Tibial nerve (tissue), 4 donors: Measurements from ENCODE around the gene RAB14. TPM values are rescaled to one million over a fixed set of nuclear protein-coding genes. Genes with fewer than 3 reads are reported as not detected.

ENCODE experiments used
- DNase-seq, 2 donors: peaks; one replicate each; pipeline ENCODE4 v3.0.0-alpha.2; 2019; ENCODE audit warnings: low spot score in 2 of 2
- H3K27ac ChIP-seq, 4 donors: fragments of 200-600 bp; sonication (generic) in 3 of 4; one replicate each; pipeline ENCODE4 v1.5.1; 2017 to 2019; ENCODE audit warnings: mild to moderate bottlenecking in 1 of 4
- H3K27me3 ChIP-seq, 2 donors: fragments of 200-600 bp; sonication (generic) in 1 of 2; one replicate each; pipeline versions ENCODE4 v1.5.1 to v1.6.0; 2017 to 2019
- H3K36me3 ChIP-seq, 3 donors: fragments of 200-600 bp; sonication (generic); one replicate each; pipeline ENCODE4 v1.5.1; 2018 to 2019
- H3K4me1 ChIP-seq, 4 donors: fragments of 200-600 bp; sonication (generic) in 3 of 4; one replicate each; pipeline ENCODE4 v1.5.1; 2017 to 2019
- H3K4me3 ChIP-seq, 4 donors: fragments of 200-600 bp; sonication (generic) in 3 of 4; one replicate each; pipeline ENCODE4 v1.5.1; 2017 to 2019; ENCODE audit warnings: mild to moderate bottlenecking in 1 of 4, moderate library complexity in 1 of 4
- H3K9me3 ChIP-seq, 4 donors: fragments of 200-600 bp; sonication (generic) in 3 of 4; one replicate each; pipeline ENCODE4 v1.5.1; 2017 to 2019
- CTCF ChIP-seq, 5 experiments: fragments of 200-600 bp in 3 of 5; fragments of 450-650 bp in 2 of 5; sonication (generic) in 3 of 5; IDR thresholded peaks; one replicate each; pipeline ENCODE4 v1.5.1; 2016 to 2019; ENCODE audit warnings: antibody characterized with exemption in 5 of 5, mild to moderate bottlenecking in 3 of 5, moderate library complexity in 2 of 5
- EP300 ChIP-seq, 2 donors: sonication (generic); formaldehyde crosslinking; IDR thresholded peaks; one replicate each; pipeline ENCODE4 v1.6.1; 2017; ENCODE audit warnings: antibody characterized with exemption in 2 of 2, mild to moderate bottlenecking in 1 of 2
- POLR2A ChIP-seq, 2 donors: fragments of 450-650 bp; IDR thresholded peaks; one replicate each; pipeline ENCODE4 v1.6.1; 2017; ENCODE audit warnings: antibody characterized with exemption in 2 of 2, mild to moderate bottlenecking in 2 of 2, moderate library complexity in 2 of 2
- WGBS, 2 donors: methylation state at CpG; one replicate each; pipeline ENCODE4 v1.1.5; 2018; 5-methylcytosine and 5-hydroxymethylcytosine counted together
- total RNA-seq, 4 donors: library from RNA; depleted of rRNA; stranded (reverse); fragments of >200 nt; gene quantifications; one replicate each; pipeline ENCODE4 v1.1.0, GENCODE V29; 2016

RAB14 gene
- total RNA-seq, 4 donors from 2014 or later = 36.3 to 45.4 (median 40.6) TPM

GRCh38 chr9:121235512-121235911, 33.8 kb upstream of the RAB14 start:
- Histone ChIP-seq H3K4me1 (peaks cover 0 to 9% (median 3%) of the 10 kb centered on the region in 4 donors), H3K27me3 (no peaks in the 10 kb centered on the region), H3K36me3 (peaks cover 0 to 3% (median 0%) of the 10 kb centered on the region in 3 donors), H3K27ac (no peak overlapping the region), H3K4me3 (no peak overlapping the region), H3K9me3 (no peaks in the 10 kb centered on the region)
- 93 to 97% methylated on average over 5 of the region's 5 CpGs for WGBS, 2 donors
- no peak for TF ChIP-seq EP300 (IDR thresholded peaks at IDR 0.05)
- no peak for TF ChIP-seq CTCF (IDR thresholded peaks at IDR 0.05)
- TF ChIP-seq POLR2A (IDR thresholded peaks at IDR 0.05) = no peak
- no peak for DNase-seq

DNA sequence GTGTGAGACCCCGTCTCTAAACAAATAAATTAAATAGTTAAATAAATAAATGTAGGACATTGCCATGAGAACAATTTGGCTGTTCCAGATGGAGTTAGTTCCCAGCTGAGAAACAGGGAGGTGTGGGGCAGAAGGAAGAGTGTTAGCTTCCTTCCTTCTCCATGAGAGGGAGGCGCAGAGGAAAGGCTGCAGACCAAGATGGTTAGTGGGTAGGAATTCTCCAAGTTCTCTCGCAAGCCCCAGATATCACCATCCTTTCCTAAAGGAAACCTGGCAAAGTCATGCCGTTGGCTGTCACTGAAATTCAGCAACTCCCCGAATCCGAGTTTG, 33.1 kb upstream of the RAB14 start:
- 90 to 92% methylated on average over 6 of the region's 6 CpGs for WGBS, 2 donors
- DNase-seq = no peak
- no peaks in the 10 kb centered on the region for H3K27me3 ChIP-seq
- no peaks in the 10 kb centered on the region for H3K9me3 ChIP-seq
- peaks cover 0 to 3% (median 0%) of the 10 kb centered on the region in 3 donors for H3K36me3 ChIP-seq
- no peak overlapping the region for H3K27ac ChIP-seq
- TF ChIP-seq EP300 (IDR thresholded peaks at IDR 0.05) (no peak), POLR2A (IDR thresholded peaks at IDR 0.05) (no peak), CTCF (IDR thresholded peaks at IDR 0.05) (no peak)
- peaks cover 0 to 4% (median 0%) of the 10 kb centered on the region in 4 donors for H3K4me1 ChIP-seq
- no peak overlapping the region for H3K4me3 ChIP-seq

DNA sequence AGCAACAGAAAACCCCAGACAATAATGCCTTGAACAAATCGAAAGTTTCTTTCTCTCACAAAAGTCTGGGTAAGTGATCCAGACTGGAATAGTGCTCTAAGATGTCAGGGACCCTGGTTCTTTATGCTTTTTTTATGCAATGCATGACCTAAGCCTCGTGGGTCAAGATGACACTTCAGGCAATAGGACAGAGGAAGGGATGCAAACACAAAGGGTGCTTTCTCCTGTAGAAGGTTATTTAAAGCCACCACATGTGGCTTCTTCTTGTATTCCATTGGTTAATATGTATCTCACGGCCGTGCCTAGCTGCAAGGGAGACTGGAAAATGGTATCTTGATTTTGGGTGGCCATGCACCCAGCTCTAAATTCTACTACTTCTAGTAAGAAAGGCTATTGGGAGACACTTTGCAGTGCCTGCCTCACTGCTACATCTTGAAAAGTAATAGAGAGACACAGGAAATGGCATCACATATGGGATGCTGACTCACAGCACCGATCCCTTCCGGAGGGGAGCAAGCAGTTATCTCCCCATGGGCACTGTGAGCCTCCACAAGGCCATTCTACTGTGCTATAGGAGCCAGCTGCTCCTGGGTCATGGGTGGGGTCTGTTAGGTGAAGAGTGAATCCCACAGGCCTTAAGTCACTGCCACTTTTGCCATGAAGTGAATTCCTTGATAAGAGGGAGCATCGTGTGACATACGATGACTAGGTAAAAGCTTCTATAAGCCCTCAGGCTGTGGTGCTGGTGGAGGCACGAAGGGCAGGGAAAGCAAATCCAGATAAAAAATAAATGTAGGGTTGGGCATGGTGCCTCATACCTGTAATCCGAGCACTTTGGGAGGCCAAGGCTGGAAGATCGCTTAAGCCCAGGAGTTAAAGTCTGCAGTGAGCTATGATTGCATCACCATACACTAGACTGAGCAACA, 32.5 kb upstream of the RAB14 start:
- 72 to 77% methylated on average over 11 of the region's 11 CpGs for WGBS, 2 donors
- DNase-seq = no peak
- Histone ChIP-seq H3K4me3 (no peak overlapping the region), H3K4me1 (peaks cover 0 to 4% (median 0%) of the 10 kb centered on the region in 4 donors), H3K27me3 (no peaks in the 10 kb centered on the region), H3K9me3 (no peaks in the 10 kb centered on the region), H3K36me3 (peaks cover 0 to 3% (median 0%) of the 10 kb centered on the region in 3 donors), H3K27ac (no peak overlapping the region)
- TF ChIP-seq CTCF (IDR thresholded peaks at IDR 0.05) = no peak

DNA sequence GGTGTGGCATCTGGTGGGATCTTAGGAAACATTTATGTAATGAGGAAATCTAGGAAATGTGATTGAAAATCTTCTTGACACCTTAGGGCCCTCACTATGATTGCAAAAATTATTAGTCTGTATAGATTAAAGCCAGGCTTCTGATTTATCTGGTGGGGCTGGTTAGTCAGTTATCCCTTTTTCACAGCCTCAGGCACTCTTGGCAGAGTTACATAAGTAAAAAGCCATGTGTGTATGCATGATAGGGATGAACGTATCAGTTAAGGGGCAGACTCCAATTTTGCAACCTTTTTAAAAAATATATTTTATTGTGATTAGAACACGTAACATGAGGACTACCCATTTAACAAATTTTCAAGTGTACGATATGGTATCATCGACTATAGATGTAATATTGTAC, 30.6 kb upstream of the RAB14 start:
- 96 to 97% methylated on average over 4 of the region's 4 CpGs for WGBS, 2 donors

More for the DNA sequence above, 30.6 kb upstream of the RAB14 start:
- DNase-seq = no peak
- Histone ChIP-seq H3K27me3 (no peaks in the 10 kb centered on the region), H3K4me3 (no peak overlapping the region), H3K27ac (no peak overlapping the region), H3K36me3 (peaks cover 0 to 3% (median 0%) of the 10 kb centered on the region in 3 donors), H3K4me1 (no peaks in the 10 kb centered on the region), H3K9me3 (no peaks in the 10 kb centered on the region)
- TF ChIP-seq POLR2A (IDR thresholded peaks at IDR 0.05) (no peak), EP300 (IDR thresholded peaks at IDR 0.05) (no peak), CTCF (IDR thresholded peaks at IDR 0.05) (no peak)
